ENCODE data around the gene OS9.

GRCh38 chr12:57749061-57749460 lies 55.1 kb downstream of the OS9 start:
- TF ChIP-seq ARID3A (IDR thresholded peaks at IDR 0.05; ENCODE audit: borderline replicate concordance, low read depth, low read length) (no peak), PREB (CRISPR knock-in tag; IDR thresholded peaks at IDR 0.05) (no peak), ZNF24 (IDR thresholded peaks at IDR 0.05) (no peak), ZFP1 (CRISPR knock-in tag; IDR thresholded peaks at IDR 0.05) (no peak), IRF1 (CRISPR knock-in tag; IDR thresholded peaks at IDR 0.05; ENCODE audit: borderline replicate concordance) (no peak), ADNP (tag; IDR thresholded peaks at IDR 0.05) (no peak), ZSCAN29 (IDR thresholded peaks at IDR 0.05) (no peak), SRSF9 (IDR thresholded peaks at IDR 0.05; ENCODE audit: borderline replicate concordance, low read depth, low read length) (no peak), SMARCB1 (IDR thresholded peaks at IDR 0.05; ENCODE audit: insufficient read length, low read depth) (no peak), ZNF76 (CRISPR knock-in tag; IDR thresholded peaks at IDR 0.05; ENCODE audit: borderline replicate concordance) (no peak), POLR2A (conservative IDR thresholded peaks at IDR 0.05) (no peak), HDAC2 (IDR thresholded peaks at IDR 0.05) (no peak), CTCF (IDR thresholded peaks at IDR 0.05 in 2 of 3, conservative IDR thresholded peaks at IDR 0.05 in 1 of 3; ENCODE audit: insufficient read depth in 2 of 3, low read depth in 1 of 3, low read length in 3 of 3) (no peak), FOXK2 (conservative IDR thresholded peaks at IDR 0.05 in 1 of 2, IDR thresholded peaks at IDR 0.05 in 1 of 2; ENCODE audit: low read depth in 2 of 2) (no peak)
